Breast epithelium (tissue), 4 donors: ENCODE results near the gene ALS2CL. TPM values are rescaled to one million over a fixed set of nuclear protein-coding genes. Genes with fewer than 3 reads are reported as not detected.

Experiments used
- DNase-seq, 2 donors: peaks; one replicate each; pipeline ENCODE4 v3.0.0-alpha.2; 2019; ENCODE audit warnings: low spot score in 2 of 2
- H3K27ac ChIP-seq, 2 donors: fragments of 200-600 bp; sonication (generic) in 1 of 2; one replicate each; pipeline ENCODE4 v1.5.1; 2016 to 2019; ENCODE audit warnings: mild to moderate bottlenecking in 1 of 2
- H3K27me3 ChIP-seq, 2 donors: fragments of 200-600 bp; sonication (generic) in 1 of 2; one replicate each; pipeline versions ENCODE4 v1.5.1 to v1.6.0; 2017 to 2019; ENCODE audit warnings: control low read depth in 1 of 2, mild to moderate bottlenecking in 1 of 2
- H3K36me3 ChIP-seq: fragments of 200-600 bp; one replicate; pipeline ENCODE4 v1.5.1; 2019
- H3K4me1 ChIP-seq, 2 donors: fragments of 200-600 bp; sonication (generic); one replicate each; pipeline ENCODE4 v1.5.1; 2016 to 2019; ENCODE audit warnings: control low read depth in 1 of 2
- H3K4me3 ChIP-seq, 3 donors: fragments of 200-600 bp; sonication (generic); 1 replicate in 2 of 3; 2 replicates in 1 of 3; pipeline ENCODE4 v1.5.1; 2016 to 2019; ENCODE audit warnings: mild to moderate bottlenecking in 3 of 3, moderate library complexity in 2 of 3
- H3K9me3 ChIP-seq, 2 donors: fragments of 200-600 bp; sonication (generic) in 1 of 2; one replicate each; pipeline ENCODE4 v1.5.1; 2016 to 2019; ENCODE audit warnings: control low read depth in 1 of 2
- POLR2A ChIP-seq: fragments of 450-650 bp; IDR thresholded peaks from one replicate; pipeline ENCODE4 v1.6.1; 2016; ENCODE audit warnings: antibody characterized with exemption, mild to moderate bottlenecking, moderate library complexity
- POLR2AphosphoS5 ChIP-seq, 3 donors: sonication (generic); formaldehyde crosslinking; IDR thresholded peaks; one replicate each; pipeline ENCODE4 v1.6.1; 2017; ENCODE audit warnings: antibody characterized with exemption in 3 of 3
- intact Hi-C: fragments of 100-400 bp; cut with DNase I; formaldehyde crosslinking; loops from one replicate; pipeline ENCODE4 v1.15.1; 2023; ENCODE audit warnings: low total_unique reads
- total RNA-seq, 3 donors: library from RNA; depleted of rRNA; stranded (reverse); fragments of >200 nt; gene quantifications; one replicate each; pipeline ENCODE4 v1.1.0, GENCODE V29; 2016
- TF ChIP-seq, protein P1 (sequence below), 3 donors: fragments of 450-650 bp; IDR thresholded peaks; one replicate each; pipeline ENCODE4 v1.5.1; 2016 to 2017; ENCODE audit warnings: antibody characterized with exemption in 3 of 3, mild to moderate bottlenecking in 3 of 3, moderate library complexity in 3 of 3

Gene ALS2CL
- total RNA-seq, 3 donors from 2014 or later, result 6.7 to 22.9 (median 20.6) TPM

DNA sequence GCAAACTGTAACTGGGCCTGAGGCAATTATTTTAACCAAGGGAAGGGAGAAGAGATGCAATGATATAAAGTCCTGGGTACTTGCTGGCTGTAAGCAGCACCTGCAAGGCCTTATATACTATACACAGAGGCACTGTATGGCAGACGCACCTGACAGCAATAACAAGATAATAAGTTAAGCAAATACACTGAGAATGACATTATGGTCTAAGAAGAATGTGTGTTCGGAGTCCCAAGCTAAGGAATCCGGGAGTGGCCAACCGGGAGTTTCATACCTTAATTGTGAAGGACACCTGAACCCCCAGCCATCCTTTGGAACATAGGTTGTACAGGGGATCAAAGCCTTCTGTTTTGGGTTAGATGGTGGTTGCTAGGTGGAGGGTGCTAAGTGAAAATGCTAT, 67.4 kb downstream of the ALS2CL start:
- no peaks in the 10 kb centered on the region for H3K27me3 ChIP-seq
- intact Hi-C loops, result no loop called here
- H3K4me3 ChIP-seq, result no peak overlapping the region
- DNase-seq, result no peak
- no peak overlapping the region for H3K27ac ChIP-seq
- TF ChIP-seq POLR2A (no peak), POLR2AphosphoS5 (IDR thresholded peaks at IDR 0.05) (no peak)
- TF ChIP-seq, protein P1, sequence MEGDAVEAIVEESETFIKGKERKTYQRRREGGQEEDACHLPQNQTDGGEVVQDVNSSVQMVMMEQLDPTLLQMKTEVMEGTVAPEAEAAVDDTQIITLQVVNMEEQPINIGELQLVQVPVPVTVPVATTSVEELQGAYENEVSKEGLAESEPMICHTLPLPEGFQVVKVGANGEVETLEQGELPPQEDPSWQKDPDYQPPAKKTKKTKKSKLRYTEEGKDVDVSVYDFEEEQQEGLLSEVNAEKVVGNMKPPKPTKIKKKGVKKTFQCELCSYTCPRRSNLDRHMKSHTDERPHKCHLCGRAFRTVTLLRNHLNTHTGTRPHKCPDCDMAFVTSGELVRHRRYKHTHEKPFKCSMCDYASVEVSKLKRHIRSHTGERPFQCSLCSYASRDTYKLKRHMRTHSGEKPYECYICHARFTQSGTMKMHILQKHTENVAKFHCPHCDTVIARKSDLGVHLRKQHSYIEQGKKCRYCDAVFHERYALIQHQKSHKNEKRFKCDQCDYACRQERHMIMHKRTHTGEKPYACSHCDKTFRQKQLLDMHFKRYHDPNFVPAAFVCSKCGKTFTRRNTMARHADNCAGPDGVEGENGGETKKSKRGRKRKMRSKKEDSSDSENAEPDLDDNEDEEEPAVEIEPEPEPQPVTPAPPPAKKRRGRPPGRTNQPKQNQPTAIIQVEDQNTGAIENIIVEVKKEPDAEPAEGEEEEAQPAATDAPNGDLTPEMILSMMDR (IDR thresholded peaks at IDR 0.05), result no peak
- no peaks in the 10 kb centered on the region for H3K9me3 ChIP-seq
- H3K4me1 ChIP-seq, result no peaks in the 10 kb centered on the region
- H3K36me3 ChIP-seq, result no peaks in the 10 kb centered on the region

DNA sequence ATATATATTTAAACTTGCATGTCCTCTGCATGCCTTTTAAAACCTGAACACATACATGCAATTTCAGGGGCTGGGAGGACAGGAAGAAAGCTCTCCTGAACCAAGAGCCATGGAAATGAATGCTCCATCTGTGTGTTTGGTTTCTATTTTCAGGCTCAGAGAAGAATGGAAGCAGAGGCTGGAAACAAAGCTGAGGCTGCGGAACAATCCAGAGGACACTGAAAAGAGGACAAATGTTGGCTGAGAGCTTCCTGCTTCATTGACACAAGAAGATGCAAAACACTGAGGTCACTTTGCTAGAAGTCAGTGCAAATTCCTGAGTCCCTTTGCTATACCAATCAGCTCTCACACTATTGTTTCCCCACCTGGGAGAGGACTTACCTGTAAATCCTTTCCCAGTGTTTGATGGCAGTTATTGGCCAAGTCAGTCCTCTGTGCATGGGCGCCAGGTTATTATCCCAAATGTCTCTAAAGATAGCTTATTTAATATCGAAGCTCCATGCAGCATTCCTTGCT, 68.4 kb downstream of the ALS2CL start:
- H3K27me3 ChIP-seq, result no peaks in the 10 kb centered on the region
- intact Hi-C loops, result no loop called here
- no peaks in the 10 kb centered on the region for H3K4me1 ChIP-seq
- no peaks in the 10 kb centered on the region for H3K9me3 ChIP-seq
- no peaks in the 10 kb centered on the region for H3K36me3 ChIP-seq
- no peak overlapping the region for H3K4me3 ChIP-seq
- no peak overlapping the region for H3K27ac ChIP-seq
- TF ChIP-seq POLR2A, result no peak
- TF ChIP-seq, protein P1 (IDR thresholded peaks at IDR 0.05), result no peak
- TF ChIP-seq POLR2AphosphoS5 (IDR thresholded peaks at IDR 0.05), result no peak
- no peak for DNase-seq

DNA sequence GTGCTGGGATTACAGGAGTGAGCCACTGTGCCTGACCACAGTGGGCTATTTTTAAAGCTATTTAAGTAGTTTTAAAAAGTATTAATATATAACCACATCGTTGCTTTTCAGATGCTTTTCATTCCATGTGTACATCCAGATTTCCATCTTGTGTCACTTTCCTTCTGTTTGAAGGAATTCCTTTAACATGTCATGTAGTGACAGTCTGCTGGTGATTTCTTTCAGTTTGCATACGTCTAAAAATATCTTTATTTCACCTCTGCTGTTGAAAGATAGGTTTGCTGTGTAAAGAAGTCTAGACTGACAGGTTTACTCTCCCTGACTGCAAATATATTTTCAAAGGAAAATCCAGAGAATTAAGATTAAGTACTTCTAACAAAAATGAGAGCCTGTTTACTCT, 68.9 kb downstream of the ALS2CL start:
- no peak overlapping the region for H3K4me3 ChIP-seq
- no peaks in the 10 kb centered on the region for H3K4me1 ChIP-seq
- H3K36me3 ChIP-seq, result no peaks in the 10 kb centered on the region
- intact Hi-C loops, result no loop called here
- H3K27me3 ChIP-seq, result no peaks in the 10 kb centered on the region
- TF ChIP-seq POLR2AphosphoS5 (IDR thresholded peaks at IDR 0.05) (no peak), POLR2A (no peak)
- TF ChIP-seq, protein P1 (IDR thresholded peaks at IDR 0.05), result no peak
- H3K9me3 ChIP-seq, result no peaks in the 10 kb centered on the region
- no peak overlapping the region for H3K27ac ChIP-seq
- no peak for DNase-seq

DNA sequence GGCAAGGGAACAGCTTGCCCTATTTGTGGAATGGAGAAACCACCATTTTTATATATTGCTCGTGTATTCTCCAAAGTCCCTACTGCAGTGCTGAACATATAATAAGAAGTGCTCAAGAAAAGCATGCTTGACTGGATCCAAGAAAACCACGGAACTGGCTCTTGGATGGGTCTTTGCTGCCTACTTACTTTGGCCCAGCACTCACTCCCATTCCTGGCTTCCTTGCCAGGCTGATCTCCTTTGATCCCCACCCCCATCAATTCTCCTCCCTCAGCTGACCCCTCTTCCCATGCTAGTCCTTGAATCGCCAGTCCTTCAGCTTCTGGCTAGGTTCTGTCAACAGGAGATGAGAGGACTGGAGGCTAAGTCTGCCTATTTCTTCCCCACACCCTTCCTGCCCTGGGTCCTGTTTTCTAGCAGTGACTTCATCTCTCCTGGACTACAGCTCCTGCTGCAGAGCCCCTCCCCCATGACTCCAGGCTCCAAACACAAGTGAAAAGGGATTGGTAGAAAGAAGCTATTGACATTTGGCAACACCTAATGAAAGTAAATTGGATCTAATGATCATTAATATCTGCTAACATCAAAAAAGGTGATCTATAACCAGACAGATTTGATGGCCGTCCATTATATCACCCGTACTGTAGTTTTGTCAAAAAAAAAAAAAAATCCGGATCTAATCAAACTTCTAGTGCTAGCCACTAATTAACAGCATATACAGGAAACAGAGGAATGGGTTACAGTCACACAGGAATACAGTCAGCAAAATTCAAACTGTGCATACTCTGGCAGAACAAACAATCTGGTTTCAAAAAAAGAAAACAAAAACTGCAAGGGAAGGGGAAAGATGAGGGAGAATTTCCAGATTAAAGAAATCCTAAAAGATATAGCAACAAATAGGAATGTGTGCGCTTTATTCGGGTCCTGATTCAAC, 73.4 kb downstream of the ALS2CL start:
- Histone ChIP-seq H3K4me3 (no peak overlapping the region), H3K36me3 (no peaks in the 10 kb centered on the region), H3K27me3 (no peaks in the 10 kb centered on the region), H3K27ac (no peak overlapping the region), H3K4me1 (no peaks in the 10 kb centered on the region), H3K9me3 (no peaks in the 10 kb centered on the region)
- TF ChIP-seq POLR2AphosphoS5 (IDR thresholded peaks at IDR 0.05), result no peak
- TF ChIP-seq, protein P1 (IDR thresholded peaks at IDR 0.05), result no peak
- TF ChIP-seq POLR2A, result no peak
- intact Hi-C loops, result no loop called here
- no peak for DNase-seq

Other genes with a start within 250 kb of the ALS2CL start
- gene LTF, start 228.8 kb downstream of the ALS2CL start, total RNA-seq, result 100 to 1,000 TPM in 2 of 3 donors, 10 to 100 TPM in 1; 78.7 to 282 (median 190) TPM
- not detected for gene RTP3, start 195.7 kb downstream of the ALS2CL start, total RNA-seq
- 10 to 100 TPM in 1 of 3 donors, 1 to 10 TPM in 2; 1.5 to 13.8 (median 2.0) TPM for gene LRRC2, start 127.4 kb downstream of the ALS2CL start, total RNA-seq
- not detected for gene FAM240A, start 81.2 kb downstream of the ALS2CL start, total RNA-seq
- not detected for gene TMIE, start 7.7 kb upstream of the ALS2CL start, total RNA-seq
- 1 to 10 TPM in 2 of 3 donors, not detected in 1; 2.9 to 3.6 TPM for gene PRSS50, start 24.2 kb upstream of the ALS2CL start, total RNA-seq
- 1 to 10 TPM; 5.9 to 8.5 (median 6.2) TPM for gene MYL3, start 169.8 kb upstream of the ALS2CL start, total RNA-seq
- 10 to 100 TPM in 2 of 3 donors, 1 to 10 TPM in 1; 4.7 to 38.2 (median 13.4) TPM for gene PTH1R, start 184.0 kb upstream of the ALS2CL start, total RNA-seq